ENCODE data around the gene KRTAP12-4.

The KRTAP12-4 gene

GRCh38 chr21:44654576-44655175 is at the start of gene KRTAP12-4:
KRTAP12-4 (minus strand) TSS chr21:44654659; CDS start chr21:44654614, 45 bp downstream.
- Histone ChIP-seq H3K9ac (ENCODE audit: low read length) (no peak within 1 kb of the TSS), H3K36me3 (ENCODE audit: control insufficient read depth, insufficient read depth, low read length) (no peaks in the 10 kb centered on the region), H3K4me1 (ENCODE audit: control insufficient read depth, insufficient read depth, low read length) (no peaks in the 10 kb centered on the region), H3K4me3 (ENCODE audit: low read length) (no peak within 1 kb of the TSS), H3K27me3 (ENCODE audit: control insufficient read depth, insufficient read depth, low read length) (peaks cover 10% of the 10 kb centered on the region), H3K9me3 (ENCODE audit: control insufficient read depth, low read length) (no peaks in the 10 kb centered on the region)

GRCh38 chr21:44703731-44704635 is 49.5 kb upstream of the KRTAP12-4 start:
- H3K4me3 ChIP-seq (ENCODE audit: low read length): no peak overlapping the region
- H3K4me1 ChIP-seq (ENCODE audit: control insufficient read depth, insufficient read depth, low read length): no peaks in the 10 kb centered on the region
- no peaks in the 10 kb centered on the region for H3K36me3 ChIP-seq (ENCODE audit: control insufficient read depth, insufficient read depth, low read length)
- no peak overlapping the region for H3K9ac ChIP-seq (ENCODE audit: low read length)
- H3K27me3 ChIP-seq (ENCODE audit: control insufficient read depth, insufficient read depth, low read length): peaks cover 72% of the 10 kb centered on the region
- H3K9me3 ChIP-seq (ENCODE audit: control insufficient read depth, low read length): no peaks in the 10 kb centered on the region

- no peak overlapping the region for H3K9ac ChIP-seq (ENCODE audit: low read length)
- no peaks in the 10 kb centered on the region for H3K4me1 ChIP-seq (ENCODE audit: control insufficient read depth, insufficient read depth, low read length)
- H3K36me3 ChIP-seq (ENCODE audit: control insufficient read depth, insufficient read depth, low read length): no peaks in the 10 kb centered on the region
- no peak overlapping the region for H3K4me3 ChIP-seq (ENCODE audit: low read length)
- peaks cover 68% of the 10 kb centered on the region for H3K27me3 ChIP-seq (ENCODE audit: control insufficient read depth, insufficient read depth, low read length)
- no peaks in the 10 kb centered on the region for H3K9me3 ChIP-seq (ENCODE audit: control insufficient read depth, low read length)
Observed at GRCh38 chr21:44702973-44703730, 48.7 kb upstream of the KRTAP12-4 start.

GRCh38 chr21:44702111-44702972 is 47.9 kb upstream of the KRTAP12-4 start:
- Histone ChIP-seq H3K9ac (ENCODE audit: low read length) (no peak overlapping the region), H3K4me1 (ENCODE audit: control insufficient read depth, insufficient read depth, low read length) (no peaks in the 10 kb centered on the region), H3K4me3 (ENCODE audit: low read length) (no peak overlapping the region), H3K36me3 (ENCODE audit: control insufficient read depth, insufficient read depth, low read length) (no peaks in the 10 kb centered on the region), H3K9me3 (ENCODE audit: control insufficient read depth, low read length) (no peaks in the 10 kb centered on the region), H3K27me3 (ENCODE audit: control insufficient read depth, insufficient read depth, low read length) (peaks cover 68% of the 10 kb centered on the region)

GRCh38 chr21:44701541-44701940 is 47.1 kb upstream of the KRTAP12-4 start:
- Histone ChIP-seq H3K27me3 (ENCODE audit: control insufficient read depth, insufficient read depth, low read length) (peaks cover 65% of the 10 kb centered on the region), H3K9me3 (ENCODE audit: control insufficient read depth, low read length) (no peaks in the 10 kb centered on the region)

GRCh38 chr21:44701023-44701400 is 46.6 kb upstream of the KRTAP12-4 start:
- no peaks in the 10 kb centered on the region for H3K36me3 ChIP-seq (ENCODE audit: control insufficient read depth, insufficient read depth, low read length)
- H3K9me3 ChIP-seq (ENCODE audit: control insufficient read depth, low read length): no peaks in the 10 kb centered on the region
- peaks cover 65% of the 10 kb centered on the region for H3K27me3 ChIP-seq (ENCODE audit: control insufficient read depth, insufficient read depth, low read length)
- H3K4me1 ChIP-seq (ENCODE audit: control insufficient read depth, insufficient read depth, low read length): no peaks in the 10 kb centered on the region
- no peak overlapping the region for H3K4me3 ChIP-seq (ENCODE audit: low read length)
- no peak overlapping the region for H3K9ac ChIP-seq (ENCODE audit: low read length)

More at GRCh38 chr21:44701541-44701940, 47.1 kb upstream of the KRTAP12-4 start:
- Histone ChIP-seq H3K4me1 (ENCODE audit: control insufficient read depth, insufficient read depth, low read length) (no peaks in the 10 kb centered on the region), H3K9ac (ENCODE audit: low read length) (no peak overlapping the region), H3K36me3 (ENCODE audit: control insufficient read depth, insufficient read depth, low read length) (no peaks in the 10 kb centered on the region), H3K4me3 (ENCODE audit: low read length) (no peak overlapping the region)

GRCh38 chr21:44700101-44701022 is 45.9 kb upstream of the KRTAP12-4 start:
- Histone ChIP-seq H3K9me3 (ENCODE audit: control insufficient read depth, low read length) (no peaks in the 10 kb centered on the region), H3K36me3 (ENCODE audit: control insufficient read depth, insufficient read depth, low read length) (no peaks in the 10 kb centered on the region), H3K4me3 (ENCODE audit: low read length) (no peak overlapping the region), H3K9ac (ENCODE audit: low read length) (no peak overlapping the region), H3K27me3 (ENCODE audit: control insufficient read depth, insufficient read depth, low read length) (peaks cover 69% of the 10 kb centered on the region), H3K4me1 (ENCODE audit: control insufficient read depth, insufficient read depth, low read length) (no peaks in the 10 kb centered on the region)

GRCh38 chr21:44699502-44700001 is 45.1 kb upstream of the KRTAP12-4 start:
- H3K36me3 ChIP-seq (ENCODE audit: control insufficient read depth, insufficient read depth, low read length): no peaks in the 10 kb centered on the region
- H3K9me3 ChIP-seq (ENCODE audit: control insufficient read depth, low read length): no peaks in the 10 kb centered on the region
- no peak overlapping the region for H3K9ac ChIP-seq (ENCODE audit: low read length)
- H3K4me1 ChIP-seq (ENCODE audit: control insufficient read depth, insufficient read depth, low read length): no peaks in the 10 kb centered on the region
- H3K27me3 ChIP-seq (ENCODE audit: control insufficient read depth, insufficient read depth, low read length): peaks cover 68% of the 10 kb centered on the region
- H3K4me3 ChIP-seq (ENCODE audit: low read length): no peak overlapping the region

- H3K4me1 ChIP-seq (ENCODE audit: control insufficient read depth, insufficient read depth, low read length): no peaks in the 10 kb centered on the region
- no peaks in the 10 kb centered on the region for H3K9me3 ChIP-seq (ENCODE audit: control insufficient read depth, low read length)
- no peak overlapping the region for H3K4me3 ChIP-seq (ENCODE audit: low read length)
- H3K36me3 ChIP-seq (ENCODE audit: control insufficient read depth, insufficient read depth, low read length): no peaks in the 10 kb centered on the region
- H3K9ac ChIP-seq (ENCODE audit: low read length): no peak overlapping the region
- H3K27me3 ChIP-seq (ENCODE audit: control insufficient read depth, insufficient read depth, low read length): peaks cover 54% of the 10 kb centered on the region
Observed at GRCh38 chr21:44697811-44698734, 43.6 kb upstream of the KRTAP12-4 start.

Measured in mucosa of stomach (tissue), 1 donor.